Astrocyte of the spinal cord (primary cell): Measurements from ENCODE around the gene SLC1A2.
A peak's percentile ranks its signal among the peaks of the same experiment; 100 is the strongest.

Experiments used
- DNase-seq: peaks from one replicate; pipeline ENCODE4 v3.0.0; 2011; ENCODE audit warnings: low read depth, low spot score
- H3K4me3 ChIP-seq: 2 replicates; pipeline ENCODE4 v1.5.1; 2011; ENCODE audit warnings: low read depth, mild to moderate bottlenecking, low read length, moderate library complexity
- CTCF ChIP-seq: IDR thresholded peaks from 2 replicates; pipeline ENCODE4 v1.5.1; 2012; ENCODE audit warnings: low read depth, mild to moderate bottlenecking, low read length, inconsistent platforms
- in situ Hi-C: cut with HindIII; loops from 2 replicates; pipeline ENCODE4 v1.10.0; 2017; ENCODE audit warnings: low sequenced_read_pairs

The SLC1A2 gene

GRCh38 chr11:35458846-35459245 lies 39.5 kb upstream of the SLC1A2 start:
- in situ Hi-C loops: no loop called here
- TF ChIP-seq CTCF: no peak
- H3K4me3 ChIP-seq: no peak overlapping the region
- DNase-seq: peak; percentile 42

GRCh38 chr11:35454362-35454761 lies 35.0 kb upstream of the SLC1A2 start:
- in situ Hi-C loops: no loop called here
- no peak for DNase-seq
- no peak for TF ChIP-seq CTCF
- no peak overlapping the region for H3K4me3 ChIP-seq

- no peak for TF ChIP-seq CTCF
- in situ Hi-C loops: no loop called here
- no peak overlapping the region for H3K4me3 ChIP-seq
- DNase-seq: no peak
These were observed 17.4 kb upstream of the SLC1A2 start for GRCh38 chr11:35436581-35437250.

- in situ Hi-C loops: no loop called here
- TF ChIP-seq CTCF: no peak
These were observed 14.2 kb upstream of the SLC1A2 start for GRCh38 chr11:35433588-35433987.

GRCh38 chr11:35432464-35432863 lies 13.1 kb upstream of the SLC1A2 start:
- in situ Hi-C loops: no loop called here
- no peak for TF ChIP-seq CTCF
- no peak overlapping the region for H3K4me3 ChIP-seq
- no peak for DNase-seq

More at GRCh38 chr11:35433588-35433987, 14.2 kb upstream of the SLC1A2 start:
- no peak overlapping the region for H3K4me3 ChIP-seq
- DNase-seq: no peak

- no peak overlapping the region for H3K4me3 ChIP-seq
- DNase-seq: peak; percentile 82
- TF ChIP-seq CTCF: no peak
- in situ Hi-C loops: no loop called here
These were observed 7.7 kb upstream of the SLC1A2 start for GRCh38 chr11:35427071-35427470.
